ENCODE results near the gene BAIAP2L1.
"Not testable (repeated sequence)": the region's sequence is repeated elsewhere in the genome, so short reads cannot be mapped to it uniquely, and the experiment has no call there.

The BAIAP2L1 gene

DNA sequence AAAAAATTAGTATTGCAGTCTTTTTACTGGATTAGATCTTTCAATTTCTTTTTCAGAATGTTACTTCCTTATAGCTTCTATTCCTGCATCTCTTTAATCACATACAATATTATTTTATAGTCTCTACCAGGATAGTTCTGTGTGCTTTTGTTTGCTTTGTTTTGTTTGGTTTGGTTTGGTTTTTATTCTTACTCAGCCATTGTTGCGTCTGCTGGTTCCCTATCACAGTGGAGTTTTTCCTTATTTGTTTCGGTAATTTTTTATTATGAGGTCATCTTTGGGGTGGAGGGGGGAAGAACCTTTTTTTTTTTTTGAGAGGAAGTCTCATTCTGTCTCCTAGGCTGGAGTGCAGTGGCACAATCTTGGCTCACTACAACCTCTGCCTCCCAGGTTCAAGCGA lies 9.0 kb upstream of the BAIAP2L1 start:
- TF ChIP-seq, protein P1, sequence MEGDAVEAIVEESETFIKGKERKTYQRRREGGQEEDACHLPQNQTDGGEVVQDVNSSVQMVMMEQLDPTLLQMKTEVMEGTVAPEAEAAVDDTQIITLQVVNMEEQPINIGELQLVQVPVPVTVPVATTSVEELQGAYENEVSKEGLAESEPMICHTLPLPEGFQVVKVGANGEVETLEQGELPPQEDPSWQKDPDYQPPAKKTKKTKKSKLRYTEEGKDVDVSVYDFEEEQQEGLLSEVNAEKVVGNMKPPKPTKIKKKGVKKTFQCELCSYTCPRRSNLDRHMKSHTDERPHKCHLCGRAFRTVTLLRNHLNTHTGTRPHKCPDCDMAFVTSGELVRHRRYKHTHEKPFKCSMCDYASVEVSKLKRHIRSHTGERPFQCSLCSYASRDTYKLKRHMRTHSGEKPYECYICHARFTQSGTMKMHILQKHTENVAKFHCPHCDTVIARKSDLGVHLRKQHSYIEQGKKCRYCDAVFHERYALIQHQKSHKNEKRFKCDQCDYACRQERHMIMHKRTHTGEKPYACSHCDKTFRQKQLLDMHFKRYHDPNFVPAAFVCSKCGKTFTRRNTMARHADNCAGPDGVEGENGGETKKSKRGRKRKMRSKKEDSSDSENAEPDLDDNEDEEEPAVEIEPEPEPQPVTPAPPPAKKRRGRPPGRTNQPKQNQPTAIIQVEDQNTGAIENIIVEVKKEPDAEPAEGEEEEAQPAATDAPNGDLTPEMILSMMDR (IDR thresholded peaks at IDR 0.05), result no peak
- H3K9me3 ChIP-seq (ENCODE audit: control insufficient read depth, low read length), result no peaks in the 10 kb centered on the region
- no peak overlapping the region for H3K4me2 ChIP-seq (ENCODE audit: low read length)
- H2AFZ ChIP-seq, result no peak overlapping the region
- no peaks in the 10 kb centered on the region for H3K79me2 ChIP-seq
- H3K4me3 ChIP-seq (ENCODE audit: low read depth, low read length), result no peak overlapping the region
- no peaks in the 10 kb centered on the region for H3K36me3 ChIP-seq (ENCODE audit: control insufficient read depth, insufficient read depth, low read length)
- no peak overlapping the region for H3K9ac ChIP-seq
- no peaks in the 10 kb centered on the region for H3K4me1 ChIP-seq
- H3K27ac ChIP-seq, result no peak overlapping the region
- no peaks in the 10 kb centered on the region for H3K27me3 ChIP-seq (ENCODE audit: control insufficient read depth, insufficient read depth, low read length)

DNA sequence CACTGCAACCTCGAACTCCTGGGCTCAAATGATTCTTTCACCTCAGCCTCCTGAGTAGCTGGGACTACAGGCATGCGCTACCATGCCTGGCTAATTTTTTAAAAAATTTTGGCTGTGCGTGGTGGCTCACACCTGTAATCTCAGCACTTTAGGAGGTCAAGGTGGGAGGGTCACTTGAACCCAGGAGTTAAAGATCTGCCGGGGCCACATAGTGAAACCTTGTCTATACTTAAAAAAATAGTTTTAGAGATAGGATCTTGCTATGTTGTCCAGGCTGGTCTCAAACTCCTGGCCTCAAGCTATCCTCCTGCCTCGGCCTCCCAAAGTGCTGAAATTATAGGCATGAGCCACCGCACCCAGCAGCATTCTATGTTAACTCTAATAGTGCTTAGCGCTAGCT lies 7.3 kb upstream of the BAIAP2L1 start:
- not testable (repeated sequence) for H3K4me2 ChIP-seq (ENCODE audit: low read length); H3K4me1 ChIP-seq; H3K9me3 ChIP-seq (ENCODE audit: control insufficient read depth, low read length); H2AFZ ChIP-seq; H3K4me3 ChIP-seq (ENCODE audit: low read depth, low read length); H3K79me2 ChIP-seq; H3K27ac ChIP-seq; H3K36me3 ChIP-seq (ENCODE audit: control insufficient read depth, insufficient read depth, low read length); H3K27me3 ChIP-seq (ENCODE audit: control insufficient read depth, insufficient read depth, low read length); H3K9ac ChIP-seq

DNA sequence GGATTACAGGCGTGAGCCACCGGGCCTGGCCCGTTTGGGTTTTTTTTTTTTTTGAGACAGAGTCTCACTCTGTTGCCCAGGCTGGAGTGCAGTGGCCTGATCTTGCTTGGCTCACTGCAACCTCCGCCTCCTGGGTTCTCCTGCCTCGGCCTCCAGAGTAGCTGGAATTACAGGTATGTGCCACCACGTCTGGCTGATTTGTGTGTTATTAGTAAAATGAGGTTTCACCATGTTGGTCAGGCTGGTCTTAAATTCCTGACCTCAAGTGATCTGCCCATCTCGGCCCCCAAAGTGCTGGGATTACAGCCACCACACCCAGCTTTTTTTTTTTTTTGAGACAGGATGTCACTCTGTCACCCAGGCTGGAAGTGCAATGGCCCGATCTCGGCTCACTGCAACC lies 5.9 kb upstream of the BAIAP2L1 start:
- no peak overlapping the region for H2AFZ ChIP-seq
- no peaks in the 10 kb centered on the region for H3K9me3 ChIP-seq (ENCODE audit: control insufficient read depth, low read length)
- no peaks in the 10 kb centered on the region for H3K4me1 ChIP-seq
- H3K9ac ChIP-seq, result no peak overlapping the region
- H3K79me2 ChIP-seq, result no peaks in the 10 kb centered on the region
- H3K4me3 ChIP-seq (ENCODE audit: low read depth, low read length), result no peak overlapping the region
- no peaks in the 10 kb centered on the region for H3K27me3 ChIP-seq (ENCODE audit: control insufficient read depth, insufficient read depth, low read length)
- H3K4me2 ChIP-seq (ENCODE audit: low read length), result no peak overlapping the region
- H3K36me3 ChIP-seq (ENCODE audit: control insufficient read depth, insufficient read depth, low read length), result no peaks in the 10 kb centered on the region
- H3K27ac ChIP-seq, result no peak overlapping the region
- TF ChIP-seq, protein P1 (IDR thresholded peaks at IDR 0.05), result no peak

DNA sequence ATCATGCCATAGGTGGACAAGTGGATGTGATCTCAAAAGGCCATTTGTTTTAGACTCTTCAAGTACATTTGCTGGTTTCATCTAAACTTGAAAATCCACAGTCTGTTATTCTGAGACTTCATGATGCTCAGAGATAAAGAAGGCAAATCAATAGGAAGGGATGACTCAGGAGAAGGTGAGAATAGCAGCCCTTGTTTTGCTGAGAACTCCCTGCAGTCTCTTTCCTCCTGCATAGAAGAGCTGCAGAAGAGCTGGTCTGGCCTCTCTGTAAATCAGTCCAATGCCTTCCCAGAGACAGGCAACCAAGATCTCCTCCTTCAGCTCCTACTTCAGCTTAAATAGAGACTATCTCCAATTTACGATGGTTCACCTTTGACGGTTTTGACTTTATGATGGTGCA lies 4.0 kb upstream of the BAIAP2L1 start:
- Histone ChIP-seq H3K9ac (no peak overlapping the region), H3K4me2 (ENCODE audit: low read length) (no peak overlapping the region)
- TF ChIP-seq, protein P1 (IDR thresholded peaks at IDR 0.05), result no peak

DNA sequence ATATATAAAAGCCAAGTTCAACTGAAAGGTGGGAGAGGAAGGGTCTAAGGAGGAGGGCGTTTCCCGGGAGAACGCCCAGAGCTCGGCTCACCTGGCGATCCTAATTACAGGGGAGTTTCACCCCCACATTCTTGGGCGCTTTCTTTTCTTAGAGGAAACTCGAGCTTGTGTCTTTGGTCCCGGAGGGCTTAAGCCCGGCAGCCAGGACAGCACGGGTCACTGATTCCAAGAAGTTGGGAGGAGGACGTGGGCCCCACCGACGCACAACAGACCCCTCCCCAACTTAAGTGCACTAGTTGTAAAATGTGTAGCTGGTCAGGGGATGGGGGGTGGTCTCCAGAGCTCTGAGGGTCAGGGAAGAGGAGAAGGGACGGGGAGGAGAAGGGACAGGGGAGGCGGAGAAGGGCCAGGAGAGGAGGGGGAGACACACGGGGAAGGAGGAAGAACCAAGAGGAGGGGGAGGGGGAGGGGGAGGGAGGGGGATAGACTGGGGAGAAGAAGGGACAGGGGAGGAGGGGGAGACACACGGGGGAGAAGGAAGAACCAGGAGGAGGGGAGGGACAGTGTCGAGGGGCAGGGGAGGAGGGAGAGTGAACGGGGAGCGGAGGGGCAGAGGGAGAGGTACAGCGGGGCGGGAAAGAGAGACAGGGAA lies 874 bp downstream of the BAIAP2L1 start:
- Histone ChIP-seq H3K4me2 (ENCODE audit: low read length) (peak overlapping the region; percentile 96), H3K36me3 (ENCODE audit: control insufficient read depth, insufficient read depth, low read length) (no peaks in the 10 kb centered on the region), H3K9ac (no peak overlapping the region), H3K27ac (peak overlapping the region; percentile 2), H2AFZ (peak overlapping the region; percentile 79), H3K4me1 (peaks cover 15% of the 10 kb centered on the region), H3K27me3 (ENCODE audit: control insufficient read depth, insufficient read depth, low read length) (no peaks in the 10 kb centered on the region), H3K4me3 (ENCODE audit: low read depth, low read length) (peak overlapping the region; percentile 76), H3K9me3 (ENCODE audit: control insufficient read depth, low read length) (no peaks in the 10 kb centered on the region), H3K79me2 (peaks cover 9% of the 10 kb centered on the region)
- TF ChIP-seq, protein P1 (IDR thresholded peaks at IDR 0.05), result no peak

More for the DNA sequence above, 4.0 kb upstream of the BAIAP2L1 start:
- no peak overlapping the region for H3K27ac ChIP-seq
- H3K9me3 ChIP-seq (ENCODE audit: control insufficient read depth, low read length), result no peaks in the 10 kb centered on the region
- peaks cover 2% of the 10 kb centered on the region for H3K4me1 ChIP-seq
- no peaks in the 10 kb centered on the region for H3K36me3 ChIP-seq (ENCODE audit: control insufficient read depth, insufficient read depth, low read length)
- H2AFZ ChIP-seq, result no peak overlapping the region
- no peak overlapping the region for H3K4me3 ChIP-seq (ENCODE audit: low read depth, low read length)
- no peaks in the 10 kb centered on the region for H3K27me3 ChIP-seq (ENCODE audit: control insufficient read depth, insufficient read depth, low read length)
- H3K79me2 ChIP-seq, result no peaks in the 10 kb centered on the region

All from parathyroid adenoma (tissue), 2 donors.